ENCODE data around the gene GGA3.
"Not testable (repeated sequence)": the region's sequence is repeated elsewhere in the genome, so short reads cannot be mapped to it uniquely, and the experiment has no call there.

GGA3 gene

GRCh38 chr17:75261336-75262111 lies at the start of gene GGA3, which contains the start of gene MRPS7:
GGA3 (minus strand) TSS chr17:75261606; CDS start chr17:75261587, 19 bp downstream.
MRPS7 (plus strand) TSS chr17:75261879; CDS start chr17:75261901, 22 bp downstream.
- peak; percentile 85 to 90 for DNase-seq (ENCODE audit: low read depth in 2 of 2)

GRCh38 chr17:75308732-75309629 lies 47.6 kb upstream of the GGA3 start:
- no peak for DNase-seq (ENCODE audit: low read depth in 2 of 2)

- DNase-seq (ENCODE audit: low read depth in 2 of 2) = no peak
These were observed 46.7 kb upstream of the GGA3 start for GRCh38 chr17:75307957-75308731.

GRCh38 chr17:75301502-75302206 lies 40.2 kb upstream of the GGA3 start:
- no peak for DNase-seq (ENCODE audit: low read depth in 2 of 2)

- no peak for DNase-seq (ENCODE audit: low read depth in 2 of 2)
These were observed 39.6 kb upstream of the GGA3 start for GRCh38 chr17:75301049-75301448.

GRCh38 chr17:75300280-75300679 lies 38.9 kb upstream of the GGA3 start:
- no peak for DNase-seq (ENCODE audit: low read depth in 2 of 2)

- DNase-seq (ENCODE audit: low read depth in 2 of 2) = no peak
These were observed 34.1 kb upstream of the GGA3 start for GRCh38 chr17:75295201-75296158.

- DNase-seq (ENCODE audit: low read depth in 2 of 2) = not testable (repeated sequence)
These were observed 31.5 kb upstream of the GGA3 start for GRCh38 chr17:75292810-75293448.

GRCh38 chr17:75289832-75290337 lies 28.5 kb upstream of the GGA3 start:
- DNase-seq (ENCODE audit: low read depth in 2 of 2) = peak; percentile 41 to 43

GRCh38 chr17:75289115-75289831 lies 27.9 kb upstream of the GGA3 start, which contains the start of gene SLC25A19:
SLC25A19 (minus strand) TSS chr17:75289433; CDS start chr17:75286764, 2,669 bp downstream.
- peak; percentile 91 to 96 for DNase-seq (ENCODE audit: low read depth in 2 of 2)

GRCh38 chr17:75288770-75289114 lies 27.3 kb upstream of the GGA3 start:
- DNase-seq (ENCODE audit: low read depth in 2 of 2) = peak in 1 of 2 donors; percentile 16

GRCh38 chr17:75288359-75288758 lies 27.0 kb upstream of the GGA3 start:
- DNase-seq (ENCODE audit: low read depth in 2 of 2) = no peak

- DNase-seq (ENCODE audit: low read depth in 2 of 2) = no peak
These were observed 25.8 kb upstream of the GGA3 start for GRCh38 chr17:75287221-75287620.

GRCh38 chr17:75285123-75285522 lies 23.7 kb upstream of the GGA3 start:
- no peak for DNase-seq (ENCODE audit: low read depth in 2 of 2)

- DNase-seq (ENCODE audit: low read depth in 2 of 2) = not testable (repeated sequence)
These were observed 18.8 kb upstream of the GGA3 start for GRCh38 chr17:75280189-75280588.

- no peak for DNase-seq (ENCODE audit: low read depth in 2 of 2)
These were observed 16.3 kb upstream of the GGA3 start for GRCh38 chr17:75277664-75278071.

- no peak for DNase-seq (ENCODE audit: low read depth in 2 of 2)
These were observed 12.7 kb upstream of the GGA3 start for GRCh38 chr17:75273977-75274708.

- no peak for DNase-seq (ENCODE audit: low read depth in 2 of 2)
These were observed 11.4 kb upstream of the GGA3 start for GRCh38 chr17:75272848-75273184.
